OCI-LY7 (cell line): ENCODE measurements around the gene FAM149B1. TPM values are rescaled to one million over a fixed set of nuclear protein-coding genes. Genes with fewer than 3 reads are reported as not detected.

Source experiments
- BruUV-seq: library from RNA; stranded (reverse); fragments of 400-500 nt; replicated peaks from 2 replicates; lab custom pipeline; 2021; lab: Mats Ljungman, UMichigan
- CTCF ChIA-PET: fragments of 300-600 bp; sonication (Branson Sonifier 250); formaldehyde crosslinking; loops from one replicate; lab custom pipeline; 2022; ENCODE audit warnings: antibody characterized with exemption; ENCODE audit not compliant: unreplicated experiment; lab: Charles Lee
- POLR2A ChIA-PET: fragments of 300-600 bp; sonication (Branson Sonifier 250); formaldehyde crosslinking; loops from one replicate; lab custom pipeline; 2022; ENCODE audit warnings: antibody characterized with exemption; lab: Charles Lee
- DNase-seq: peaks from one replicate; pipeline ENCODE4 v3.0.0-alpha.2; 2015; ENCODE audit warnings: low spot score
- H2AFZ ChIP-seq: fragments of 200-600 bp; sonication (generic), shearing (Covaris generic); 2 replicates; pipeline ENCODE4 v1.6.1; 2014; ENCODE audit warnings: mild to moderate bottlenecking, antibody characterized with exemption, low read length, moderate library complexity
- H3K27ac ChIP-seq: fragments of 200-600 bp; sonication (generic); 2 replicates; pipeline ENCODE4 v1.5.1; 2014; ENCODE audit warnings: mixed run types, low read depth, mild to moderate bottlenecking, moderate library complexity, low read length, inconsistent platforms; ENCODE audit not compliant: poor library complexity, severe bottlenecking
- H3K36me3 ChIP-seq: fragments of 200-600 bp; sonication (generic); 2 replicates; pipeline ENCODE4 v1.6.1; 2014; ENCODE audit warnings: mild to moderate bottlenecking, antibody characterized with exemption, low read length, moderate library complexity, mixed read lengths; ENCODE audit not compliant: insufficient read depth
- H3K4me1 ChIP-seq: fragments of 200-600 bp; sonication (generic); 2 replicates; pipeline ENCODE4 v1.5.1; 2014; ENCODE audit warnings: mild to moderate bottlenecking, low read length; ENCODE audit not compliant: insufficient read depth, poor library complexity, severe bottlenecking
- H3K4me2 ChIP-seq: fragments of 200-600 bp; sonication (generic); 2 replicates; pipeline ENCODE4 v1.6.1; 2014; ENCODE audit warnings: mild to moderate bottlenecking, low read length
- H3K4me3 ChIP-seq: fragments of 200-600 bp; sonication (generic); 2 replicates; pipeline ENCODE4 v1.5.1; 2014; ENCODE audit warnings: mild to moderate bottlenecking, low read depth, low read length; ENCODE audit not compliant: poor library complexity, severe bottlenecking
- H3K79me2 ChIP-seq: fragments of 200-600 bp; sonication (generic); 2 replicates; pipeline ENCODE4 v1.6.1; 2016; ENCODE audit warnings: low read depth, mild to moderate bottlenecking, low read length, moderate library complexity, mixed read lengths; ENCODE audit not compliant: insufficient read depth
- H3K9me2 ChIP-seq: fragments of 200-600 bp; sonication (generic); 2 replicates; pipeline ENCODE4 v1.6.1; 2016; ENCODE audit warnings: mild to moderate bottlenecking, low read length, mixed read lengths; ENCODE audit not compliant: insufficient read depth
- H3K9me3 ChIP-seq: fragments of 200-600 bp; sonication (generic); 2 replicates; pipeline ENCODE4 v1.6.1; 2014; ENCODE audit warnings: mild to moderate bottlenecking, mixed run types, low read length, mixed read lengths
- H4K20me1 ChIP-seq: fragments of 200-600 bp; sonication (generic); 2 replicates; pipeline ENCODE4 v1.6.1; 2014; ENCODE audit warnings: mild to moderate bottlenecking, antibody characterized with exemption, low read length, moderate library complexity, mixed read lengths; ENCODE audit not compliant: insufficient read depth
- CTCF ChIP-seq: fragments of 200-600 bp; sonication (generic); conservative IDR thresholded peaks from 2 replicates; pipeline ENCODE4 v1.5.1; 2014; ENCODE audit warnings: mild to moderate bottlenecking, antibody characterized with exemption, low read length, moderate library complexity, mixed read lengths
- EZH2phosphoT487 ChIP-seq: fragments of 200-600 bp; sonication (generic); IDR thresholded peaks from 2 replicates; pipeline ENCODE4 v1.6.1; 2018; ENCODE audit warnings: low read depth, borderline replicate concordance, mild to moderate bottlenecking, mixed run types, antibody characterized with exemption, low read length, moderate library complexity, mixed read lengths
- intact Hi-C: fragments of 100-400 bp; cut with micrococcal nuclease; formaldehyde crosslinking; loops from one replicate; pipeline ENCODE4 v1.10.0; 2022; ENCODE audit not compliant: unreplicated experiment
- total RNA-seq, 2 experiments: library from RNA; depleted of rRNA in 1 of 2; stranded (reverse); fragments of >200 nt in 1 of 2; shearing (Covaris generic) in 1 of 2; gene quantifications; 2 replicates each; pipeline ENCODE4 v1.2.3, GENCODE V29; 2014 to 2022

The FAM149B1 gene
- total RNA-seq, 2 experiments from 2014 or later: 14.7 to 18.5 TPM

DNA sequence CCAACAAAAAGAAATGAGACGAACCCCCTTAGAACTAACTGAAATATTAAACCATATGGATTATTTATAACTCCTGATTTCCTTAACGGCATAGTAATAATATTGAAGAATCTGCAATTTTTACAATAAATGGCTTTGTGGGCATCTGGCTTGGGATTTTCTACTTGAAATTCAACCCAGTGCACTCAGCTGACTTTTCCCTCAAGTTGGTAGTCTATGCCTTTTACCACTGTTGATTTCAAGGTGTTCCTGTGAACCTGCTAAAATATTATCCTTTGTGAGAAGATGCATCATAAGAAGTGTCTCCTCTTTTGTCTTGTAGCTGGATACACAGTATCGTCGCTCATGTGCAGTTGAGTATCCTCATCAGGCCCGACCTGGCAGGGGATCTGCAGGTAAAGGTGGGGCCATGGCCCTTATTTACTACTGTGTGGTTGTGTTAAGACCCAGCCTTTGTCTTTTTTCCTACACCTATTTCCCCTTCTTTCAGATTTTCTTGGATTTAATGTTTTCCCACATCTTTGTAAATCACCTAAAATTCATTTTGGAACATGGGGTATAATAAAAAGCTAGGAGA lies 71.2 kb downstream of the FAM149B1 start:
- no peak overlapping the region for H2AFZ ChIP-seq
- BruUV-seq: no TSS peak
- H3K4me3 ChIP-seq: no peak overlapping the region
- H3K9me2 ChIP-seq: no peaks in the 10 kb centered on the region
- peaks cover 95% of the 10 kb centered on the region for H3K36me3 ChIP-seq
- peaks cover 27% of the 10 kb centered on the region for H3K79me2 ChIP-seq
- intact Hi-C loops: no loop called here
- TF ChIP-seq CTCF: no peak
- TF ChIP-seq EZH2phosphoT487: no peak
- H3K4me1 ChIP-seq: peaks cover 9% of the 10 kb centered on the region
- no peak overlapping the region for H3K4me2 ChIP-seq
- POLR2A ChIA-PET: no interaction called here
- no peaks in the 10 kb centered on the region for H3K9me3 ChIP-seq
- H3K27ac ChIP-seq: no peak overlapping the region
- peaks cover 9% of the 10 kb centered on the region; the same call in 1 of the 2 replicates for H4K20me1 ChIP-seq
- CTCF ChIA-PET: no interaction called here
- no peak for DNase-seq

- POLR2A ChIA-PET: no interaction called here
- no TSS peak for BruUV-seq
These were observed 72.0 kb downstream of the FAM149B1 start for GRCh38 chr10:73239908-73240307.

More at GRCh38 chr10:73239908-73240307, 72.0 kb downstream of the FAM149B1 start:
- Histone ChIP-seq H2AFZ (no peak overlapping the region), H3K9me2 (no peaks in the 10 kb centered on the region), H3K79me2 (peaks cover 35% of the 10 kb centered on the region), H3K4me2 (no peak overlapping the region), H3K4me1 (peaks cover 17% of the 10 kb centered on the region), H3K27ac (no peak overlapping the region), H4K20me1 (peaks cover 17% of the 10 kb centered on the region; the same call in 1 of the 2 replicates), H3K4me3 (no peak overlapping the region), H3K9me3 (no peaks in the 10 kb centered on the region), H3K36me3 (peaks cover 95% of the 10 kb centered on the region)
- DNase-seq: no peak
- TF ChIP-seq CTCF (no peak), EZH2phosphoT487 (no peak)
- intact Hi-C loops: no loop called here
- CTCF ChIA-PET: interaction anchor here (0.6 to 2.0 kb wide), 2 partner anchors 8 to 13 kb away, joined by 3 to 5 read pairs; partner anchors contain the start of gene MRPS16
